ENCODE data around the gene ZNF774.
A peak's percentile ranks its signal among the peaks of the same experiment; 100 is the strongest.
"Not testable (repeated sequence)": the region's sequence is repeated elsewhere in the genome, so short reads cannot be mapped to it uniquely, and the experiment has no call there.

The ZNF774 gene

DNA sequence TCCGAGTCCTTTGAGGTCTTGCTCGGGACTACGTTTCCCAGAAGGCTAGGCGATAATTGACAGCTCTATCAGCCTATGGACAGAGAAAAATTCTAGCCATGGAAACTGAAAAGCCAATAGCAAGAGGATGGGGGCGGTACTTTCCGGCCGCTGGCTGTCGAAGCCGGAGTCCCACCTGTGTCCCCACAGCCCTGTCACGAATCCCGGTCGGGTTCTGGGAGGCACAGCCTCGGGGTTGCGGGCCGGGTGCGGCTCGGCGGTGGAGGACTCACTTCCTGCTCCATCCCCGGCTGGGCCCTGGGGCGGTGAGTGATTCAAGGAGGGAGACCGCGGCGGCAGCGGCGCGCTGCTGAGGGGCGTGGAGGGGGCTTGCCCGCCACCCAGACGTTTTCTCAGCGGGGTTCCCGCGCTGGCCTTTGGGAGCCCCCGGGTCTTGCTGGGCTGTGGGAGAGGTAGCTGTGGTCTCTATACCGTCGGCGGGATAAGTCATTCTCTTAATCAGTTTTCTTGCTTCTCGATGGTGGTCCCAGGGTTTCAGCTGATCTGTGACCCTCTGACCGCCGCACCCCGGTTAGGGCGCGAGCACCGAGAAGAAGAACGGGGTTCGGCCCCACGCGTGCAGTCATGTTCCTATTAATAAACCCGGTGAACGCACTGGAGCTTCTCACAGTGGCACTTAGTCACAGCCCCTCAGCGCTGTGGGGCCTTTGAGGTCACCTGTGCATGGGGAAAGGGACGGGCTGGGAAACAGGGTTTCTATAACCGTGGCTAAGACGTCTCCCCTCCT, at the start of gene ZNF774:
TSS of gene ZNF774 (plus strand) at position 178 of the 787 bp plus-strand sequence. CDS start 2,377 bp downstream, outside the sequence.
- peak; percentile 90 for DNase-seq

DNA sequence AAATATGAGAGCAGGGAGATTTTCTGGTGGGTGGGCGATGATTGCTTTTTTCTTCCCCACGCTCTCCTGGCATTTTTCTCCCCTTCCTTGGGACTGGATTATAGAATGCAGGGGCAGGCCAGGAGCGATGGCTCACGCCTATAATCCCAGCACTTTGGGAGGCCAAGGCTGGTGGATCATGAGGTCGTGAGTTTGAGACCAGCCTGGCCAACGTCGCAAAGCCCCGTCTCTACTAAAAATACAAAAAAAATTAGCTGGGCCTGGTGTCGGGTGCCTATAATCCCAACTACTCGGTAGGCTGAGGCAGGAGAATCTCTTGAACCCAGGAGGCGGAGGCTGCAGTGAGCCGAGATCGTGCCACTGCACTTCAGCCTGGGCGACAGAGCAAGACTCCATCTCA, 46.7 kb upstream of the ZNF774 start:
- DNase-seq: not testable (repeated sequence)

DNA sequence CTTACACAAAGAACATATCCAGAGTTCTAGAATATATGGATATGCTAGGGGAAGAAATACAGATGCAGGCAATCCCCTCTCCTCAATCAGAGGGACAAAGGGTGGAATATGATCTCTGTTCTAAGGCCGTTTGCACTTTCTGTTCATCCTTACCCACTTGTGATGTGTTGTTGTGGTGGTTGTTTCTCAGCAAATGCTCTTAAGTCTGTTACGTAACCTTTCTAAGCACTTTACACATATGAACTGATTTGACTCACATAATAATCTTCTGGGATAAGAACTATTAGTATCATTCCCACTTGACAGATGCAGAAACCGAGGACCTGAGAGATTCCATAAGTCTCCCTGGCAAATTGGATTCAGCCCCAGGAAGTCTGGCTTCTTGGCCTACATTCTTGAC, 46.2 kb upstream of the ZNF774 start:
- no peak for DNase-seq

- no peak for DNase-seq
These were observed 45.5 kb upstream of the ZNF774 start for GRCh38 chr15:90306560-90306959.

DNA sequence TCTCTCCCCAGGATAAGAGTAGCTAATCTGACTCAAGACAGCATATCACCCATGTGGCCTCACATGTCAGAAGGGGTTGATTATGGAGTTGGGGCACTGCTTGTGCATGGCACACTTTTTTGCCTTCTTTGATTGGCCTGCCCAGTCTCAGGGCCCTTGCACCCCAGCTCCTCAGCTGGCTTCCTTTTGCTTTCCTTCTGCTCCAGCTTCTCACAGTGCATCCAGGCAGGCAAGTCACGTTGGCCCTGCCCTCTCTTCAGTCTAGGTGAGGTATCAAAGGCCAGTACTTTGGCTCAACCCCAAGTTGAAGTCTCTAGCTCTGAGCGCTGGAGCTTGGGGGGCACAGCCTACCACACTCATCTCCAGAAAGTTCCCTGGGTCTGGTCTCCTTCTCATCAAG, 44.4 kb upstream of the ZNF774 start:
- DNase-seq: no peak

DNA sequence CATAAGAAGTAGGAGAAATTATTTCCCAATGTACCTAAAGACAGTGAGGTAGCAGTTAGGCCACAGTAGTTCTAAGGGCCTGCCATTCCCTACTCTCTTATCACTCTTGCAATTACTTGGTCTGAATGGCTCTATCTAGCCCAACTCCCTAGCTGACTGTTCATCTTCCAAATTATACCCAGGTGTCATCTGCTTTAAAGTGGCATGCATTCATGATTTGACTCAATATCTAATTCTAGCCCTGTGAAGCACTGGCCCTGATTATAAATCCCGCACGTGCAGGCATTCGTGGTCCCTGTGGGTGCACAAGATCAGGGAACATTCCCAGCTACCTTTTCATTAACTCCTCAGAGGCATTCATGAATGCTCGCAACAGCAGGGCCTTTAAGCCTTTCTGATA, 43.1 kb upstream of the ZNF774 start:
- no peak for DNase-seq

DNA sequence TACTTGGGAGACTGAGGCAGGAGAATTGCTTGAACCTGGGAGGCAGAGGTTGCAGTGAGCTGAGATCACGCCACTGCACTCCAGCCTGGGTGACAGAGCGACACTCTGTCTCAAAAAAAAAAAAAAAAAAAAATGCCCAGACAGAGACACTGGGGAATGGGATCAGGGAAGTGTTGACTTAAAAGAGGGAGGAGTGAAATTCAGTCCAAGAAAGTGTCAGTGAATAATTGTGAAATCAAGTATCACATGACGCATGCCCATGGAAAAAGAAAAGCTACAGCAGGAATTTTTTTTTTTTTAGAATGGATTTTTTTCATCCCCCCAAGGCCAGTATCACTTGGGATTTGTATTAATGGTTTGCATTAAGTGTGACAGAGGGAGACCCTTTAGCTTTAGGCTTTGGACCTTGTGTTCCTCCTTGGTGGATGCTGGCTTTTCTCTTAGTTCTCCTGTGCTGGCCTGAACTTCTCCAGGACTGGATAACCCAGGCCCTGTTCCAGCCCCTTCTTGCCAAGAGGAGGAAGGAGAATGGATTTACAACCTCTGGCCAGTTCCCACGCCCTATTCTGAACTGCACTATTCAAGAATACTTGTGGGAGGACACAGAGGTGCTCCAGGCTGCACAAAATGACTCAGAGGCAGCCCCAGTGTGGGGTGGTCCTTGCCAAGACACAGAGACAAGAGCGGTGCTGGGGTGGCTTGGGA, 36.7 kb upstream of the ZNF774 start:
- DNase-seq: no peak

- no peak for DNase-seq
These were observed 35.9 kb upstream of the ZNF774 start for GRCh38 chr15:90316139-90316538.

DNA sequence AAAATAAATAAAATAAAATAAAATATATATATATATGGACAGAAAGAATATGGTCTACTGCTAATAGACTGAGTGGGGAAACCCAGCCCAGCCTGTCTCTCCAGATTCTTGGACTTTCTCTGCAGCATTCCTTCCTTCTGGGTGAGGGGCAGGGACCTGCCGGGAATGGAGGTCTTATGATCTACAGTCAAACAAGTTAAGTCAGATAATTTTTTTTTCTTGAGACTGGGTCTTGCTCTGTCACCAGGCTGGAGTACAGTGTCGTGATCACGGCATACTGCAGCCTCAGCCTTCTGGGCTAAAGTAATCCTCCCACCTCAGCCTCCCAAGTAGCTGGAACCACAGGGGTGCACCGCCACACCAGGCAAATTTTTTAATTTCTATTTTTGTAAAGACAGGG, 33.5 kb upstream of the ZNF774 start:
- no peak for DNase-seq

- peak; percentile 73 for DNase-seq
These were observed 31.8 kb upstream of the ZNF774 start for GRCh38 chr15:90320062-90320884.

DNA sequence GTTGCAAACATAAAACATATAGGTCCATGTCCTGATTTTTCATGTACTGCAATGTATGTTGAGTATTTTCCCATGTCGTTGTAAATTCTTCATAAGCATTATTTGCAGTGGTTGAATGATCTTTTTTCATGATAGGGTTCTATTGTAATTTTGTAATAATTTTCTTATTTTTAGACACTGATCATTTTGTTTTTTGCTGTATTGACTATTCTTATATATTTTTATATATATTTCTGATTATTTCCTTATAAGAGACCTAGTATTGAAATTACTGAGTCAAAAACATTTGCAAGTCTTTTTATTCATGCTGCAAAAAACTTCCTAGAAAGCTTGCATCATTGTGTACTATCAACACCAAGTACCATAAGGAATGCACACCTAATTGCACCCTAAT, 31.2 kb upstream of the ZNF774 start:
- no peak for DNase-seq

- no peak for DNase-seq
These were observed 29.5 kb upstream of the ZNF774 start for GRCh38 chr15:90322538-90322937.

DNA sequence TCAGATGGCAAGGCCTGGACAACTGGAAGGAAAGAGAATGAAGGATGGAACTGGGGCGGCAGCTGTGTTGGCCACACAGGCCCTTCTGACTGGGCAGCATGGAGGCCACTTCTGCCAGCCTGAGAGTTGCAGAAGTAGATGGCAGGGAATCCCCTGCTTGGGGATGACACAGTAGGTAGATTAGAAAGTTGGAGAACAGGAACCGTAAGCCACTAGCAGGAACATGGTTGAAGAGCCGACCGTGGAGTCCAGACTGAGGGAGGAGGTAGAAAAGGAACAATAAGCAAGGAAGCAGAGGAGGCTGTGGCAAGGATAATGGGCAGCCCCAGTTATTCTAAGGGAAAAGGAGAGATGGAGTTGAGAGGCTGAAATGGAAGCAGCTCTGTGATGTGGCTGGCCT, 26.4 kb upstream of the ZNF774 start:
- no peak for DNase-seq

DNA sequence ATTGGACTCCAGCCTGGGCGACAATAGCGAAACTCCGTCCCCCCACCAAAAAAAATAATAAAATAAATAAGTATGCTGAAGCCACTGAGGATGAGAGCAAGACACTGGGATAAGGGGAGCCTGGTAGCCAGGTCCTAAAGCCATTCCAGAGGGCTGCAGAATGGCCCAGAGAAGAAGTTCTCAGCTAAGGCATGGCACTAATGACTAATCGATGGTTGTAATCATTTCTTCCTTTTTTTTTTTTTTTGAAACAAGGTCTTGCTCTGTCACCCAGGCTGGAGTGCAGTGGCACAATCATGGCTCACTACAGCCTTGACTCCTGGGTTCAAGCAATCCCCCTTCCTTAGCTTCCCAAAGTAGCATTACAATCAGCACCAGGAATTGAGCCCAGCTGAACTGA, 25.6 kb upstream of the ZNF774 start:
- DNase-seq: no peak

GRCh38 chr15:90327311-90327710, 24.8 kb upstream of the ZNF774 start:
- no peak for DNase-seq

GRCh38 chr15:90334304-90334731, 17.8 kb upstream of the ZNF774 start:
- DNase-seq: no peak

GRCh38 chr15:90336705-90337141, 15.4 kb upstream of the ZNF774 start:
- DNase-seq: peak; percentile 86

GRCh38 chr15:90337256-90337655, 14.8 kb upstream of the ZNF774 start:
- no peak for DNase-seq

DNA sequence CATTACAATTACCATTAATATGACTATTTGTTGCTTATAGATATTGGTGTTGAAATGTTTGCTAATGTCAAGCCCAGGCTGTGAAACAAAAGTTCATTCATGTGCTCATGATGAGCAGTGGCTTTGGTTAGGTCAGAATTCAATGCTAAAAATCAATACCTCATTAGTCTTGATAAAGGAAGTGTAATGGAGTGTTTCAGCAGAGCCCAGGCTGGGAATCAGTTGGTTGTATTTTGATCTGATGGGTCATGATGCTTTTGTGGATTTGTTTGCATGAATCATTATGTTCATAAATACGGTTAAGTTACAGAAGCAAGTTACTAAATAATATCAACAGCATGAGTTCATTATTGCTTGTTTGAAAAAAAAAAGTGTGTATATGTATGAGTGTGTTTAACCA, 13.6 kb upstream of the ZNF774 start:
- DNase-seq: no peak

- no peak for DNase-seq
These were observed 11.7 kb upstream of the ZNF774 start for GRCh38 chr15:90340345-90340744.

- no peak for DNase-seq
These were observed 8.7 kb upstream of the ZNF774 start for GRCh38 chr15:90343302-90343790.

DNA sequence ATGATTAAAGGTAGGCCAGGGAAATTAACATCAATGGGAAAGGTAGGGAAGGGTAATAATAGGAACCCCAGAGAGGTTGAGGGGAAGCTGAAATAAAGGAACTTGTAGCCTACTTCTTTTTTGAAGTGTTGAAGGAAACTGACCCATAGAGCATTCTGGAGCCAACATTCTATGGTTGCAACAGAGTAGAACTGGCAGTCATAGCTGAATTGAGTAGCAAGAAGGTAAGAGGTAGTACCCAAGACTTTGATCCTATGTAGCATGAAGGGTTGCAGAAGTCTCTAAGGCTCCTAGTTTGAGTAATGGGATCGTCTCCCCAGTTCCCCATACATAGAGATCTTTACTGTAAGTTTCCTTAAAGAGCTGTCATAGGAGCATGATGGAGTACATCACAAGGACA, 7.4 kb upstream of the ZNF774 start:
- no peak for DNase-seq

- DNase-seq: no peak
These were observed 6.2 kb upstream of the ZNF774 start for GRCh38 chr15:90345857-90346256.

Data from KG1 (cell line).